ENCODE measurements around the gene CCDC92. TPM values are rescaled to one million over a fixed set of nuclear protein-coding genes. Genes with fewer than 3 reads are reported as not detected.

The CCDC92 gene
- total RNA-seq, 1 donor from 2014 or later = 25.9 TPM

GRCh38 chr12:124017064-124017463 is 44.4 kb upstream of the CCDC92 start:
- TF ChIP-seq CTCF (conservative IDR thresholded peaks at IDR 0.05; ENCODE audit: low read depth, low read length) = no peak
- H3K4me3 ChIP-seq (ENCODE audit: low read depth, low read length) = no peak overlapping the region
- no peak for DNase-seq (ENCODE audit: low read depth)

- no peak for TF ChIP-seq CTCF (conservative IDR thresholded peaks at IDR 0.05; ENCODE audit: low read depth, low read length)
- no peak overlapping the region for H3K4me3 ChIP-seq (ENCODE audit: low read depth, low read length)
- no peak for DNase-seq (ENCODE audit: low read depth)
Measured at GRCh38 chr12:124015494-124016461, 43.1 kb upstream of the CCDC92 start.

- no peak overlapping the region for H3K4me3 ChIP-seq (ENCODE audit: low read depth, low read length)
- no peak for DNase-seq (ENCODE audit: low read depth)
- TF ChIP-seq CTCF (conservative IDR thresholded peaks at IDR 0.05; ENCODE audit: low read depth, low read length) = no peak
Measured at GRCh38 chr12:124013073-124013472, 40.4 kb upstream of the CCDC92 start.

GRCh38 chr12:124011435-124012115 is 38.9 kb upstream of the CCDC92 start:
- TF ChIP-seq CTCF (conservative IDR thresholded peaks at IDR 0.05; ENCODE audit: low read depth, low read length) = no peak
- DNase-seq (ENCODE audit: low read depth) = no peak
- no peak overlapping the region for H3K4me3 ChIP-seq (ENCODE audit: low read depth, low read length)

- DNase-seq (ENCODE audit: low read depth) = no peak
- no peak for TF ChIP-seq CTCF (conservative IDR thresholded peaks at IDR 0.05; ENCODE audit: low read depth, low read length)
- H3K4me3 ChIP-seq (ENCODE audit: low read depth, low read length) = no peak overlapping the region
Measured at GRCh38 chr12:124010687-124011086, 38.1 kb upstream of the CCDC92 start.

- no peak overlapping the region for H3K4me3 ChIP-seq (ENCODE audit: low read depth, low read length)
- no peak for TF ChIP-seq CTCF (conservative IDR thresholded peaks at IDR 0.05; ENCODE audit: low read depth, low read length)
- DNase-seq (ENCODE audit: low read depth) = no peak
Measured at GRCh38 chr12:124009781-124010180, 37.1 kb upstream of the CCDC92 start.
